IMR-90 (cell line): ENCODE measurements around the gene ZNF532. TPM values are rescaled to one million over a fixed set of nuclear protein-coding genes. Genes with fewer than 3 reads are reported as not detected.

ENCODE experiments used
- ATAC-seq: fragments of 200-7000 bp; cut with Tn5 transposase; 2 replicates; pipeline ENCODE4 v1.9.1; 2020; ENCODE audit warnings: low read depth, mild to moderate bottlenecking, moderate library complexity
- BruUV-seq: library from RNA; stranded (reverse); fragments of 400-500 nt; replicated peaks from 2 replicates; lab custom pipeline; 2021; lab: Mats Ljungman, UMichigan
- CTCF ChIA-PET: fragments of 300-600 bp; formaldehyde crosslinking; extraction: SDS; loops from one replicate; lab custom pipeline; 2021; ENCODE audit warnings: antibody characterized with exemption; lab: Yijun Ruan, JAX
- POLR2A ChIA-PET: fragments of 300-600 bp; sonication (Branson Sonifier 250); formaldehyde crosslinking; loops from one replicate; lab custom pipeline; 2022; ENCODE audit warnings: antibody characterized with exemption; ENCODE audit not compliant: unreplicated experiment; lab: Charles Lee
- DNase-seq: peaks from one replicate; pipeline ENCODE4 v3.0.0; 2013
- H2AFZ ChIP-seq: replicated peaks from 2 replicates; pipeline ENCODE3; 2013; ENCODE audit warnings: low read length, mild to moderate bottlenecking; ENCODE audit not compliant: poor library complexity
- H2AK5ac ChIP-seq: 2 replicates; pipeline ENCODE4 v1.6.1; 2013; ENCODE audit warnings: low read depth, low read length, inconsistent platforms
- H2AK9ac ChIP-seq: replicated peaks from 2 replicates; pipeline ENCODE3; 2013; ENCODE audit warnings: mild to moderate bottlenecking, low read depth, low read length, moderate library complexity; ENCODE audit not compliant: poor library complexity
- H2BK120ac ChIP-seq: 2 replicates; pipeline ENCODE4 v1.6.1; 2013; ENCODE audit warnings: low read depth, low read length, inconsistent platforms
- H2BK15ac ChIP-seq: 3 replicates; pipeline ENCODE4 v1.6.1; 2013; ENCODE audit warnings: low read depth, low read length, inconsistent platforms
- H2BK20ac ChIP-seq: 2 replicates; pipeline ENCODE4 v1.6.1; 2013; ENCODE audit warnings: low read depth, mild to moderate bottlenecking, inconsistent platforms, low read length, moderate library complexity
- H2BK5ac ChIP-seq: 2 replicates; pipeline ENCODE4 v1.6.1; 2013; ENCODE audit warnings: mild to moderate bottlenecking, low read depth, low read length, inconsistent platforms; ENCODE audit not compliant: poor library complexity, severe bottlenecking
- H3K14ac ChIP-seq: replicated peaks from 2 replicates; pipeline ENCODE4 v1.6.1; 2013; ENCODE audit warnings: low read depth, low read length, inconsistent platforms
- H3K18ac ChIP-seq: 2 replicates; pipeline ENCODE4 v1.6.1; 2013; ENCODE audit warnings: low read depth, low read length, control low read depth
- H3K23ac ChIP-seq: 2 replicates; pipeline ENCODE4 v1.6.1; 2013; ENCODE audit warnings: low read depth, low read length, inconsistent platforms
- H3K27ac ChIP-seq: 2 replicates; pipeline ENCODE4 v1.5.1; 2013; ENCODE audit warnings: mild to moderate bottlenecking, control low read depth, low read length; ENCODE audit not compliant: insufficient read depth
- H3K27me3 ChIP-seq: 2 replicates; pipeline ENCODE4 v1.6.1; 2013; ENCODE audit warnings: low read length; ENCODE audit not compliant: control insufficient read depth, insufficient read depth
- H3K36me3 ChIP-seq: 2 replicates; pipeline ENCODE4 v1.6.1; 2013; ENCODE audit warnings: low read length, mixed read lengths; ENCODE audit not compliant: control insufficient read depth, insufficient read depth
- H3K4ac ChIP-seq: 2 replicates; pipeline ENCODE4 v1.6.1; 2013; ENCODE audit warnings: low read depth, low read length, inconsistent platforms
- H3K4me1 ChIP-seq: 2 replicates; pipeline ENCODE4 v1.6.1; 2013; ENCODE audit warnings: low read length, mixed read lengths; ENCODE audit not compliant: control insufficient read depth, insufficient read depth
- H3K4me2 ChIP-seq: 2 replicates; pipeline ENCODE4 v1.6.1; 2013; ENCODE audit warnings: low read depth, mild to moderate bottlenecking, control low read depth, low read length, moderate library complexity
- H3K4me3 ChIP-seq: 2 replicates; pipeline ENCODE4 v1.5.1; 2013; ENCODE audit warnings: low read depth, mild to moderate bottlenecking, control low read depth, low read length, moderate library complexity; ENCODE audit not compliant: insufficient read depth
- H3K56ac ChIP-seq: 2 replicates; pipeline ENCODE4 v1.6.1; 2013; ENCODE audit warnings: low read length, inconsistent platforms; ENCODE audit not compliant: insufficient read depth; ENCODE audit errors: extremely low read depth
- H3K79me1 ChIP-seq, 2 experiments: 2 replicates each; pipeline ENCODE4 v1.6.1; 2013; ENCODE audit warnings: low read length in 2 of 2, inconsistent platforms in 1 of 2, low read depth in 1 of 2
- H3K9ac ChIP-seq: 2 replicates; pipeline ENCODE4 v1.6.1; 2013; ENCODE audit warnings: low read depth, low read length, control low read depth
- H3K9me1 ChIP-seq: 2 replicates; pipeline ENCODE4 v1.6.1; 2013; ENCODE audit warnings: low read length, inconsistent platforms; ENCODE audit not compliant: insufficient read depth
- H3K9me3 ChIP-seq: 2 replicates; pipeline ENCODE4 v1.6.1; 2013; ENCODE audit warnings: low read length; ENCODE audit not compliant: control insufficient read depth, insufficient read depth
- H4K20me1 ChIP-seq: 2 replicates; pipeline ENCODE4 v1.6.1; 2013; ENCODE audit warnings: low read length, inconsistent platforms; ENCODE audit not compliant: insufficient read depth
- H4K5ac ChIP-seq: 2 replicates; pipeline ENCODE4 v1.6.1; 2013; ENCODE audit warnings: mild to moderate bottlenecking, low read depth, low read length, control low read depth
- H4K8ac ChIP-seq, 2 experiments: 2 replicates each; pipeline ENCODE4 v1.6.1; 2013; ENCODE audit warnings: low read depth in 2 of 2, low read length in 2 of 2, control low read depth in 1 of 2, inconsistent platforms in 1 of 2
- H4K91ac ChIP-seq: 2 replicates; pipeline ENCODE4 v1.6.1; 2013; ENCODE audit warnings: low read depth, low read length, inconsistent platforms; ENCODE audit not compliant: insufficient read depth
- CHD1 ChIP-seq: IDR thresholded peaks from 2 replicates; pipeline ENCODE4 v1.6.1; 2012; ENCODE audit warnings: low read depth, low read length, improper control_type of control experiment
- MAZ ChIP-seq: IDR thresholded peaks from 2 replicates; pipeline ENCODE4 v1.6.1; 2012; ENCODE audit warnings: low read depth, mild to moderate bottlenecking, low read length, improper control_type of control experiment, moderate library complexity, borderline replicate concordance
- NFE2L2 ChIP-seq: fragments of 150-350 bp; IDR thresholded peaks from 2 replicates; pipeline ENCODE4 v1.6.1; 2016; ENCODE audit warnings: low read depth, mild to moderate bottlenecking, low read length
- POLR2A ChIP-seq: IDR thresholded peaks from 2 replicates; pipeline ENCODE4 v1.6.1; 2012; ENCODE audit warnings: mild to moderate bottlenecking, low read depth, low read length
- RFX5 ChIP-seq: IDR thresholded peaks from 2 replicates; pipeline ENCODE4 v1.8.0; 2012; ENCODE audit warnings: low read depth, mild to moderate bottlenecking, low read length, moderate library complexity
- WGBS, 2 experiments: methylation state at CpG; one replicate each; pipeline versions ENCODE4 v1.1.5 to v1.1.7; 2013; ENCODE audit warnings: missing lambda C conversion rate in 2 of 2; ENCODE audit not compliant: insufficient read length in 1 of 2; ENCODE audit errors: extremely low coverage in 2 of 2; 5-methylcytosine and 5-hydroxymethylcytosine counted together
- dilution Hi-C: fragments of 300-500 bp; cut with HindIII; formaldehyde crosslinking; loops from one replicate; pipeline ENCODE4 v1.14.3; 2018; ENCODE audit warnings: low sequenced_read_pairs; ENCODE audit not compliant: unreplicated experiment
- in situ Hi-C: fragments of 300-500 bp; cut with MboI; formaldehyde crosslinking; loops from 3 replicates; pipeline ENCODE4 v1.14.3; 2019; ENCODE audit warnings: low sequenced_read_pairs, inconsistent platforms, mixed read lengths
- intact Hi-C: fragments of 100-400 bp; cut with micrococcal nuclease; formaldehyde crosslinking; loops from 2 replicates; pipeline ENCODE4 v1.10.0; 2022
- polyA plus RNA-seq, 3 experiments: library from polyadenylated mRNA; depleted of rRNA; stranded (reverse); fragments of >200 nt; gene quantifications; 2 replicates each; pipeline ENCODE4 v1.2.3, GENCODE V29; 2012; ENCODE audit warnings: low replicate concordance in 1 of 3
- total RNA-seq: library from RNA; depleted of rRNA; stranded (reverse); fragments of >200 nt; gene quantifications from 2 replicates; pipeline ENCODE4 v1.2.3, GENCODE V29; 2012
- TF ChIP-seq, protein P1 (sequence below): conservative IDR thresholded peaks from 2 replicates; pipeline ENCODE4 v1.5.1; 2012; ENCODE audit warnings: mild to moderate bottlenecking, low read depth, low read length, improper control_type of control experiment
- TF ChIP-seq, protein P2 (sequence below): fragments of 150-350 bp; IDR thresholded peaks from 2 replicates; pipeline ENCODE4 v1.6.1; 2016; ENCODE audit warnings: low read depth, mild to moderate bottlenecking, low read length, moderate library complexity, borderline replicate concordance

The ZNF532 gene
- total and polyA plus RNA-seq, 2 of the 4 experiments (the other 2 are of a cell fraction), result 29.9 to 45.8 TPM

DNA sequence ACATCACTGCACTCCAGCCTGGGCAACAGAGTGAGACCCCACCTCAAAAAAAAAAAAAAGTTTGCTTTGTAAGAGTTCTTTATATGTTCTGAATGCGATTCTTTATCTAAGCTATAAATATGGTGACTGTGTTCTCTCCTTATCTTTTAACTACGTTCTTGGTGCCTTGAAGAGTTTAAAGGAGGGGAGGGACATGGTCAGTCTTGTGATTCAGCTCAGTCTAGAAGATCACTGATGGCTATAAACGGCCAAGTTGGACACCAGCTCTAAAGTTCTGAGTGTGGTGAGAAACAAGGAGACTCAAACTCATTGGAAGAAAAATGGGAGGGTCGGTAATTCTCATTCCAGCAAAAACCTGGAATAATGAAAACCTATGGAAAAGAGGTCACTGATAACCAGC lies 146.6 kb downstream of the ZNF532 start:
- H3K36me3 ChIP-seq, result no peaks in the 10 kb centered on the region
- in situ Hi-C loops, result no loop called here
- intact Hi-C loops, result no loop called here
- H3K14ac ChIP-seq, result no peak overlapping the region
- H4K8ac ChIP-seq, result no peak overlapping the region
- no peak overlapping the region for H4K5ac ChIP-seq
- no peak for DNase-seq
- peaks cover 5% of the 10 kb centered on the region for H3K9me1 ChIP-seq
- TF ChIP-seq MAZ (no peak), CHD1 (no peak), POLR2A (no peak), RFX5 (no peak), NFE2L2 (no peak)
- TF ChIP-seq, protein P1, sequence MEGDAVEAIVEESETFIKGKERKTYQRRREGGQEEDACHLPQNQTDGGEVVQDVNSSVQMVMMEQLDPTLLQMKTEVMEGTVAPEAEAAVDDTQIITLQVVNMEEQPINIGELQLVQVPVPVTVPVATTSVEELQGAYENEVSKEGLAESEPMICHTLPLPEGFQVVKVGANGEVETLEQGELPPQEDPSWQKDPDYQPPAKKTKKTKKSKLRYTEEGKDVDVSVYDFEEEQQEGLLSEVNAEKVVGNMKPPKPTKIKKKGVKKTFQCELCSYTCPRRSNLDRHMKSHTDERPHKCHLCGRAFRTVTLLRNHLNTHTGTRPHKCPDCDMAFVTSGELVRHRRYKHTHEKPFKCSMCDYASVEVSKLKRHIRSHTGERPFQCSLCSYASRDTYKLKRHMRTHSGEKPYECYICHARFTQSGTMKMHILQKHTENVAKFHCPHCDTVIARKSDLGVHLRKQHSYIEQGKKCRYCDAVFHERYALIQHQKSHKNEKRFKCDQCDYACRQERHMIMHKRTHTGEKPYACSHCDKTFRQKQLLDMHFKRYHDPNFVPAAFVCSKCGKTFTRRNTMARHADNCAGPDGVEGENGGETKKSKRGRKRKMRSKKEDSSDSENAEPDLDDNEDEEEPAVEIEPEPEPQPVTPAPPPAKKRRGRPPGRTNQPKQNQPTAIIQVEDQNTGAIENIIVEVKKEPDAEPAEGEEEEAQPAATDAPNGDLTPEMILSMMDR, result no peak
- TF ChIP-seq, protein P2, sequence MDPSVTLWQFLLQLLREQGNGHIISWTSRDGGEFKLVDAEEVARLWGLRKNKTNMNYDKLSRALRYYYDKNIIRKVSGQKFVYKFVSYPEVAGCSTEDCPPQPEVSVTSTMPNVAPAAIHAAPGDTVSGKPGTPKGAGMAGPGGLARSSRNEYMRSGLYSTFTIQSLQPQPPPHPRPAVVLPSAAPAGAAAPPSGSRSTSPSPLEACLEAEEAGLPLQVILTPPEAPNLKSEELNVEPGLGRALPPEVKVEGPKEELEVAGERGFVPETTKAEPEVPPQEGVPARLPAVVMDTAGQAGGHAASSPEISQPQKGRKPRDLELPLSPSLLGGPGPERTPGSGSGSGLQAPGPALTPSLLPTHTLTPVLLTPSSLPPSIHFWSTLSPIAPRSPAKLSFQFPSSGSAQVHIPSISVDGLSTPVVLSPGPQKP, result no peak
- 56% methylated on average over 1 of the region's 4 CpGs; no CpG with 5 or more reads in 1 of the 2 experiments for WGBS, 2 experiments
- H2BK15ac ChIP-seq, result no peak overlapping the region
- H3K9ac ChIP-seq, result no peak overlapping the region
- ChIA-PET CTCF (no interaction called here), POLR2A (no interaction called here)
- no peak overlapping the region for H3K18ac ChIP-seq
- H2BK120ac ChIP-seq, result no peak overlapping the region
- no peak overlapping the region for H2AFZ ChIP-seq
- no peak overlapping the region for H3K56ac ChIP-seq
- H2BK5ac ChIP-seq, result no peak overlapping the region
- no peak overlapping the region for H3K27ac ChIP-seq
- dilution Hi-C loops, result no loop called here
- no peak overlapping the region for H2AK9ac ChIP-seq
- peaks cover 4% of the 10 kb centered on the region; the same call in 1 of the 2 replicates for H3K9me3 ChIP-seq
- H3K79me1 ChIP-seq, result no peaks in the 10 kb centered on the region
- H3K4me2 ChIP-seq, result no peak overlapping the region
- ATAC-seq, result no peak
- H3K4me3 ChIP-seq, result no peak overlapping the region
- H3K4ac ChIP-seq, result no peak overlapping the region
- H4K91ac ChIP-seq, result no peak overlapping the region
- no peaks in the 10 kb centered on the region for H3K4me1 ChIP-seq
- H4K20me1 ChIP-seq, result no peaks in the 10 kb centered on the region
- no peaks in the 10 kb centered on the region for H3K27me3 ChIP-seq
- H2AK5ac ChIP-seq, result no peak overlapping the region
- BruUV-seq, result no TSS peak
- no peak overlapping the region for H2BK20ac ChIP-seq
- no peak overlapping the region for H3K23ac ChIP-seq
